NT2/D1 (cell line): ENCODE measurements around the gene SMC3.

Source experiments
- YY1 ChIP-seq: IDR thresholded peaks from 2 replicates; pipeline ENCODE4 v1.6.1; 2011; ENCODE audit not compliant: insufficient read length, insufficient read depth
- ZNF274 ChIP-seq: IDR thresholded peaks from 2 replicates; pipeline ENCODE4 v1.6.1; 2011; ENCODE audit warnings: mild to moderate bottlenecking, low read depth, low read length

GRCh38 chr10:110547139-110547761 lies 20.2 kb upstream of the SMC3 start:
- TF ChIP-seq ZNF274 (no peak), YY1 (no peak)
